GM21367 (cell line): ENCODE measurements around the gene TM2D1.
A peak's percentile ranks its signal among the peaks of the same experiment; 100 is the strongest.
"Not testable (repeated sequence)": the region's sequence is repeated elsewhere in the genome, so short reads cannot be mapped to it uniquely, and the experiment has no call there.

Source experiments
- ATAC-seq: cut with Tn5 transposase; IDR thresholded peaks from one replicate; pipeline ENCODE4 v1.9.1; 2021; ENCODE audit not compliant: unreplicated experiment

Gene TM2D1

GRCh38 chr1:61724813-61725694, at the start of gene TM2D1:
TM2D1 (minus strand) TSS chr1:61725141; CDS start chr1:61725120, 21 bp downstream.
- peak; percentile 100 for ATAC-seq

- no peak for ATAC-seq
Measured at GRCh38 chr1:61770131-61770530, 45.2 kb upstream of the TM2D1 start.

- ATAC-seq = no peak
Measured at GRCh38 chr1:61757950-61758349, 33.0 kb upstream of the TM2D1 start.

GRCh38 chr1:61756773-61757172, 31.8 kb upstream of the TM2D1 start:
- no peak for ATAC-seq

- no peak for ATAC-seq
Measured at GRCh38 chr1:61754545-61754944, 29.6 kb upstream of the TM2D1 start.

- ATAC-seq = no peak
Measured at GRCh38 chr1:61753998-61754508, 29.1 kb upstream of the TM2D1 start.

- ATAC-seq = no peak
Measured at GRCh38 chr1:61752921-61753389, 28.0 kb upstream of the TM2D1 start.

GRCh38 chr1:61749574-61749973, 24.6 kb upstream of the TM2D1 start:
- no peak for ATAC-seq

- no peak for ATAC-seq
Measured at GRCh38 chr1:61748566-61748965, 23.6 kb upstream of the TM2D1 start.

- no peak for ATAC-seq
Measured at GRCh38 chr1:61746813-61747212, 21.9 kb upstream of the TM2D1 start.

GRCh38 chr1:61743716-61744580, 19.0 kb upstream of the TM2D1 start:
- ATAC-seq = no peak

GRCh38 chr1:61743431-61743705, 18.4 kb upstream of the TM2D1 start:
- no peak for ATAC-seq

GRCh38 chr1:61742620-61743430, 17.9 kb upstream of the TM2D1 start:
- ATAC-seq = peak; percentile 48

GRCh38 chr1:61741711-61742619, 17.0 kb upstream of the TM2D1 start, which contains the start of gene PATJ:
PATJ (plus strand) TSS chr1:61742480; CDS start chr1:61762893, 20,413 bp downstream.
- ATAC-seq = peak; percentile 80

GRCh38 chr1:61740751-61741700, 16.1 kb upstream of the TM2D1 start:
- no peak for ATAC-seq

GRCh38 chr1:61732726-61733125, 7.8 kb upstream of the TM2D1 start:
- no peak for ATAC-seq

GRCh38 chr1:61730679-61731078, 5.7 kb upstream of the TM2D1 start:
- ATAC-seq = not testable (repeated sequence)

GRCh38 chr1:61727544-61727943, 2.6 kb upstream of the TM2D1 start:
- ATAC-seq = no peak

- no peak for ATAC-seq
Measured at GRCh38 chr1:61724506-61724812, 482 bp downstream of the TM2D1 start.
